K562 (cell line): ENCODE data around the gene ACTN1. TPM values are rescaled to one million over a fixed set of nuclear protein-coding genes. Genes with fewer than 3 reads are reported as not detected.

Source experiments
- CXXC5 ChIP-seq: fragments of 250-450 bp; sonication (Bioruptor Pico); IDR thresholded peaks from 2 replicates; pipeline ENCODE4 v1.8.0; 2022; ENCODE audit warnings: inconsistent platforms, mild to moderate bottlenecking, moderate library complexity
- EGR1 ChIP-seq: fragments of 450-650 bp; conservative IDR thresholded peaks from 2 replicates; pipeline ENCODE4 v1.6.1; 2017; ENCODE audit warnings: mild to moderate bottlenecking
- ELK1 ChIP-seq: sonication (generic); formaldehyde crosslinking; IDR thresholded peaks from 2 replicates; pipeline ENCODE4 v1.8.1; 2022; ENCODE audit warnings: missing genetic modification reagents
- GABPA ChIP-seq: fragments of 200-800 bp; sonication (Bioruptor generic); conservative IDR thresholded peaks from 2 replicates; pipeline ENCODE4 v1.6.1; 2016; ENCODE audit warnings: low read depth, missing genetic modification characterization, missing compliant biosample characterization
- HDAC1 ChIP-seq, 2 experiments: fragments of 450-650 bp; IDR thresholded peaks; 2 replicates each; pipeline ENCODE4 v1.6.1; 2016 to 2017; ENCODE audit warnings: inconsistent platforms in 1 of 2, mild to moderate bottlenecking in 1 of 2, moderate library complexity in 1 of 2
- MAFG ChIP-seq: fragments of 450-650 bp; conservative IDR thresholded peaks from 2 replicates; pipeline ENCODE4 v1.6.1; 2016; ENCODE audit warnings: missing genetic modification characterization, missing compliant biosample characterization
- MLX ChIP-seq, 2 experiments: fragments of 450-650 bp in 1 of 2; sonication (generic) in 1 of 2; formaldehyde crosslinking; conservative IDR thresholded peaks; 2 replicates each; pipeline versions ENCODE4 v1.4.0 to v1.8.1; 2020 to 2022; ENCODE audit warnings: mild to moderate bottlenecking in 1 of 2, missing genetic modification reagents in 1 of 2
- MTA2 ChIP-seq: fragments of 450-650 bp; IDR thresholded peaks from 2 replicates; pipeline ENCODE4 v1.6.1; 2016; ENCODE audit warnings: low read depth
- POLR2A ChIP-seq: fragments of 450-650 bp; conservative IDR thresholded peaks from 2 replicates; pipeline ENCODE4 v1.6.1; 2016
- POLR2G ChIP-seq: fragments of 200-400 bp; formaldehyde crosslinking; IDR thresholded peaks from 2 replicates; pipeline ENCODE4 v1.6.1; 2017; ENCODE audit warnings: low read depth, mild to moderate bottlenecking, antibody characterized with exemption, low read length, moderate library complexity
- RBFOX2 ChIP-seq: fragments of 200-400 bp; formaldehyde crosslinking; IDR thresholded peaks from 2 replicates; pipeline ENCODE4 v1.6.1; 2017; ENCODE audit warnings: low read depth, mild to moderate bottlenecking, low read length, moderate library complexity
- RFX5 ChIP-seq: IDR thresholded peaks from 2 replicates; pipeline ENCODE4 v1.6.1; 2011; ENCODE audit warnings: low read depth, mild to moderate bottlenecking, improper control_type of control experiment, low read length
- SIN3A ChIP-seq, 2 experiments: fragments of 150-350 bp in 1 of 2; IDR thresholded peaks; 2 replicates each; pipeline ENCODE4 v1.6.1; 2011 to 2016; ENCODE audit warnings: borderline replicate concordance in 2 of 2, low read depth in 2 of 2, low read length in 2 of 2, mild to moderate bottlenecking in 2 of 2, moderate library complexity in 2 of 2; ENCODE audit not compliant: control insufficient read depth in 1 of 2
- SMAD4 ChIP-seq: fragments of 250-450 bp; sonication (Bioruptor Pico); conservative IDR thresholded peaks from 2 replicates; pipeline ENCODE4 v1.8.0; 2021; ENCODE audit warnings: inconsistent platforms, mild to moderate bottlenecking, moderate library complexity
- ZBTB17 ChIP-seq: fragments of 450-650 bp; formaldehyde crosslinking; IDR thresholded peaks from 2 replicates; pipeline ENCODE4 v1.4.0; 2020; ENCODE audit warnings: mild to moderate bottlenecking
- ZSCAN29 ChIP-seq: fragments of 450-650 bp; IDR thresholded peaks from 2 replicates; pipeline ENCODE4 v1.6.1; 2017
- polyA plus RNA-seq, 8 experiments: library from polyadenylated mRNA; depleted of rRNA in 4 of 8; stranded (reverse) in 5 of 8; unstranded in 3 of 8; fragments of >200 nt; fragmentation: Nextera tagmentation in 2 of 8; fragmentation: Illumina TruSeq in 1 of 8; extraction: Ambion mirVana in 2 of 8; extraction: Trizol in 1 of 8; gene quantifications; 2 replicates each; pipeline versions ENCODE4 v1.2.1 to v1.2.3, GENCODE V29; 2011 to 2014; ENCODE audit warnings: inconsistent platforms in 1 of 8, missing spikeins in 1 of 8
- total RNA-seq, 7 experiments: library from RNA; depleted of rRNA in 6 of 7; stranded (reverse); fragments of >200 nt in 6 of 7; fragmentation: Illumina TruSeq in 2 of 7; extraction: Trizol in 2 of 7; gene quantifications; 2 replicates each; pipeline versions ENCODE4 v1.2.1 to v1.2.3, GENCODE V29; 2011 to 2021; ENCODE audit warnings: low replicate concordance in 1 of 7
- TF ChIP-seq, protein P1 (sequence below): sonication (generic); formaldehyde crosslinking; IDR thresholded peaks from 2 replicates; pipeline ENCODE4 v1.8.0; 2022; ENCODE audit warnings: mild to moderate bottlenecking, missing genetic modification reagents
- TF ChIP-seq, protein P2 (sequence below), 2 experiments: fragments of 450-650 bp; conservative IDR thresholded peaks; 2 replicates each; pipeline ENCODE4 v1.6.1; 2017; ENCODE audit warnings: mild to moderate bottlenecking in 2 of 2, moderate library complexity in 2 of 2
- TF ChIP-seq, protein P3 (sequence below): sonication (generic); formaldehyde crosslinking; IDR thresholded peaks from 2 replicates; pipeline ENCODE4 v1.9.0; 2022; ENCODE audit warnings: mild to moderate bottlenecking, missing genetic modification reagents

The ACTN1 gene
- total and polyA plus RNA-seq, 9 of the 15 experiments (the other 6 are each of a cell fraction or from before 2014, with no cell fraction given) = 2.2 to 67.7 (median 34.5) TPM

DNA sequence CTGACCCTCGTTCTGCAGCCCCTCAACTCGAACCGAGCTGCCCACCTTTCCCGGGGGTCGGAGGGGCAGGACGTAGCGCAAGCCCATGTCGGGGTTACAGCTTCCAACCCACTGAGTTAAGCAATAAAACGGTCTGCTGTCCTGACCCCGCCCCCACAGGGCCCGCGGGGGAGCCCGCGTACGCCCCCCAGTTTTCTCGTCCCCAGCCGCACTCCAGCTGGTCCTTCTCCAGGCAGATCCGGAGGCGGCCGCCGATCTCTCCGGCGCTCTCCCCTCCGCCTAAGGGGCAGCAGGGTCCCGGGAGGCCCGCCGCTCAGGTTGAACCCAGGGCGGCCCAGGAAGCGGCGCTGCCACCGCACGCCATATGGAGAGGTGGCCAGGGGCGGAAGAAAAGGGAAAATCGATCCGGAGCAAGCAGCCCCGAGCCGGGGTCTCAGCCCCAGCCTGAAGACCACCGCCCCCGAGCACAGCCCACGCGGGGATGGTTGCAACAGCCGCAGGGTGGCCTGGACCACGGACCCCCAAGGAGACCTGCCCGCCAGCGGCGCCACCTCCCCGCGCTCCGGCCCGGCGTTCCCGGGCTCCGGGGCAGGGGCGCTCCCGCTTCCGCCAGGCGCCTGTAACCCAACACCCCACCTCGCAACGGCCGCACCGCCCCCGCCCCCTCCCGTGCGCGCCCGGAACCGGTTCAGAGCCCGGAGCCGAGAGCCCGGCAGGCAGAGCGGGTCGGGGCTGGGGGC, 760 bp downstream of the ACTN1 start (continued):
- TF ChIP-seq, protein P1, sequence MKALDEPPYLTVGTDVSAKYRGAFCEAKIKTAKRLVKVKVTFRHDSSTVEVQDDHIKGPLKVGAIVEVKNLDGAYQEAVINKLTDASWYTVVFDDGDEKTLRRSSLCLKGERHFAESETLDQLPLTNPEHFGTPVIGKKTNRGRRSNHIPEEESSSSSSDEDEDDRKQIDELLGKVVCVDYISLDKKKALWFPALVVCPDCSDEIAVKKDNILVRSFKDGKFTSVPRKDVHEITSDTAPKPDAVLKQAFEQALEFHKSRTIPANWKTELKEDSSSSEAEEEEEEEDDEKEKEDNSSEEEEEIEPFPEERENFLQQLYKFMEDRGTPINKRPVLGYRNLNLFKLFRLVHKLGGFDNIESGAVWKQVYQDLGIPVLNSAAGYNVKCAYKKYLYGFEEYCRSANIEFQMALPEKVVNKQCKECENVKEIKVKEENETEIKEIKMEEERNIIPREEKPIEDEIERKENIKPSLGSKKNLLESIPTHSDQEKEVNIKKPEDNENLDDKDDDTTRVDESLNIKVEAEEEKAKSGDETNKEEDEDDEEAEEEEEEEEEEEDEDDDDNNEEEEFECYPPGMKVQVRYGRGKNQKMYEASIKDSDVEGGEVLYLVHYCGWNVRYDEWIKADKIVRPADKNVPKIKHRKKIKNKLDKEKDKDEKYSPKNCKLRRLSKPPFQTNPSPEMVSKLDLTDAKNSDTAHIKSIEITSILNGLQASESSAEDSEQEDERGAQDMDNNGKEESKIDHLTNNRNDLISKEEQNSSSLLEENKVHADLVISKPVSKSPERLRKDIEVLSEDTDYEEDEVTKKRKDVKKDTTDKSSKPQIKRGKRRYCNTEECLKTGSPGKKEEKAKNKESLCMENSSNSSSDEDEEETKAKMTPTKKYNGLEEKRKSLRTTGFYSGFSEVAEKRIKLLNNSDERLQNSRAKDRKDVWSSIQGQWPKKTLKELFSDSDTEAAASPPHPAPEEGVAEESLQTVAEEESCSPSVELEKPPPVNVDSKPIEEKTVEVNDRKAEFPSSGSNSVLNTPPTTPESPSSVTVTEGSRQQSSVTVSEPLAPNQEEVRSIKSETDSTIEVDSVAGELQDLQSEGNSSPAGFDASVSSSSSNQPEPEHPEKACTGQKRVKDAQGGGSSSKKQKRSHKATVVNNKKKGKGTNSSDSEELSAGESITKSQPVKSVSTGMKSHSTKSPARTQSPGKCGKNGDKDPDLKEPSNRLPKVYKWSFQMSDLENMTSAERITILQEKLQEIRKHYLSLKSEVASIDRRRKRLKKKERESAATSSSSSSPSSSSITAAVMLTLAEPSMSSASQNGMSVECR (CRISPR knock-in tag) = peak; percentile 25; the same call in 1 of the 2 replicates
- peak; percentile 38 for TF ChIP-seq CXXC5 (CRISPR knock-in tag)
- no peak for TF ChIP-seq ELK1 (CRISPR knock-in tag)
- no peak for TF ChIP-seq GABPA (tag)
- peak; percentile 37 for TF ChIP-seq EGR1
- no peak for TF ChIP-seq RFX5
- no peak for TF ChIP-seq ZSCAN29
- peak in 1 of 2 experiments; percentile 43; a peak in 1 of 4 replicates for TF ChIP-seq HDAC1 (IDR thresholded peaks at IDR 0.05)
- TF ChIP-seq SIN3A (IDR thresholded peaks at IDR 0.05; ENCODE audit: borderline replicate concordance in 2 of 2, control insufficient read depth in 1 of 2, low read depth in 2 of 2, low read length in 2 of 2) = peak in 1 of 2 experiments; percentile 31; a peak in 1 of 4 replicates
- TF ChIP-seq MTA2 = 0 out of 2 replicates have a peak, but pooled peaks have one; percentile 16
- TF ChIP-seq RBFOX2 = peak; percentile 78
- peak; percentile 34 for TF ChIP-seq SMAD4 (CRISPR knock-in tag)
- peak; percentile 57; the same call in 1 of the 2 replicates for TF ChIP-seq POLR2A
- TF ChIP-seq ZBTB17 = 0 out of 2 replicates have a peak, but pooled peaks have one; percentile 23
- peak; percentile 57 for TF ChIP-seq POLR2G
- TF ChIP-seq, protein P2, sequence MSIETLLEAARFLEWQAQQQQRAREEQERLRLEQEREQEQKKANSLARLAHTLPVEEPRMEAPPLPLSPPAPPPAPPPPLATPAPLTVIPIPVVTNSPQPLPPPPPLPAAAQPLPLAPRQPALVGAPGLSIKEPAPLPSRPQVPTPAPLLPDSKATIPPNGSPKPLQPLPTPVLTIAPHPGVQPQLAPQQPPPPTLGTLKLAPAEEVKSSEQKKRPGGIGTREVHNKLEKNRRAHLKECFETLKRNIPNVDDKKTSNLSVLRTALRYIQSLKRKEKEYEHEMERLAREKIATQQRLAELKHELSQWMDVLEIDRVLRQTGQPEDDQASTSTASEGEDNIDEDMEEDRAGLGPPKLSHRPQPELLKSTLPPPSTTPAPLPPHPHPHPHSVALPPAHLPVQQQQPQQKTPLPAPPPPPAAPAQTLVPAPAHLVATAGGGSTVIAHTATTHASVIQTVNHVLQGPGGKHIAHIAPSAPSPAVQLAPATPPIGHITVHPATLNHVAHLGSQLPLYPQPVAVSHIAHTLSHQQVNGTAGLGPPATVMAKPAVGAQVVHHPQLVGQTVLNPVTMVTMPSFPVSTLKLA (conservative IDR thresholded peaks at IDR 0.05) = peak in 1 of 2 experiments; percentile 23; a peak in 1 of 4 replicates
- no peak for TF ChIP-seq MAFG (tag)
- TF ChIP-seq, protein P3, sequence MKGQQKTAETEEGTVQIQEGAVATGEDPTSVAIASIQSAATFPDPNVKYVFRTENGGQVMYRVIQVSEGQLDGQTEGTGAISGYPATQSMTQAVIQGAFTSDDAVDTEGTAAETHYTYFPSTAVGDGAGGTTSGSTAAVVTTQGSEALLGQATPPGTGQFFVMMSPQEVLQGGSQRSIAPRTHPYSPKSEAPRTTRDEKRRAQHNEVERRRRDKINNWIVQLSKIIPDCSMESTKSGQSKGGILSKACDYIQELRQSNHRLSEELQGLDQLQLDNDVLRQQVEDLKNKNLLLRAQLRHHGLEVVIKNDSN = no peak
- no peak for TF ChIP-seq MLX (CRISPR knock-in tag; conservative IDR thresholded peaks at IDR 0.05)
